ENCODE measurements around the gene HJV. TPM values are rescaled to one million over a fixed set of nuclear protein-coding genes. Genes with fewer than 3 reads are reported as not detected.

HJV gene
- total and polyA plus RNA-seq, 2 of the 13 experiments (the other 11 are each of a cell fraction or from before 2014, with no cell fraction given): 0.18 TPM; not detected in 1

- Histone ChIP-seq H3K4me1 (ENCODE audit: insufficient read depth, low read length) (peaks cover 93% of the 10 kb centered on the region), H3K9me3 (ENCODE audit: low read length) (no peaks in the 10 kb centered on the region), H3K27me3 (ENCODE audit: control insufficient read depth in 1 of 2, insufficient read depth in 2 of 2, low read length in 2 of 2) (no peaks in the 10 kb centered on the region), H3K79me2 (ENCODE audit: insufficient read depth, low read length) (no peaks in the 10 kb centered on the region), H3K4me3 (replicated peaks in 1 of 3; ENCODE audit: insufficient read depth in 1 of 3, low read depth in 2 of 3, low read length in 3 of 3) (no peak overlapping the region), H3K27ac (ENCODE audit: extremely low read length, insufficient read depth, low read length) (no peak overlapping the region), H4K20me1 (ENCODE audit: insufficient read depth, low read length) (no peaks in the 10 kb centered on the region), H2AFZ (ENCODE audit: low read length) (no peak overlapping the region), H3K36me3 (replicated peaks in 1 of 2; ENCODE audit: control insufficient read depth in 1 of 2, insufficient read depth in 2 of 2, low read length in 2 of 2) (no peaks in the 10 kb centered on the region), H3K9ac (ENCODE audit: insufficient read depth, low read depth, low read length) (no peak overlapping the region), H3K4me2 (ENCODE audit: low read depth, low read length) (no peak overlapping the region)
- 9% methylated on average over 1 of the region's 1 CpG for WGBS (ENCODE audit: low lambda C conversion rate)
- DNase-seq (ENCODE audit: low spot score): no peak
- intact Hi-C loops (cut with micrococcal nuclease; ENCODE audit: unreplicated experiment) (no loop called here), in situ Hi-C loops (cut with HindIII; ENCODE audit: extremely low pct_ligation_motif_present, low pct_unique_long_range_greater_than_20kb) (no loop called here)
- no TSS peak for BruUV-seq (replicated peaks)
- CTCF ChIA-PET (ENCODE audit: low intra/inter-chr PET ratio, low total read pairs): no interaction called here
- no peak for FAIRE-seq
- TF ChIP-seq ARNT2 (CRISPR knock-in tag; IDR thresholded peaks at IDR 0.05; ENCODE audit: low read depth) (no peak), MYC (CRISPR knock-in tag; IDR thresholded peaks at IDR 0.05; ENCODE audit: borderline replicate concordance) (no peak)
- POLR2A ChIA-PET: interaction anchor here (1.3 kb wide), 1 partner anchor 69 kb away, joined by 4 read pairs; no protein-coding TSS in a partner anchor
- no peak for ATAC-seq
Observed at GRCh38 chr1:145983206-145983675, 38.3 kb downstream of the HJV start.

DNA sequence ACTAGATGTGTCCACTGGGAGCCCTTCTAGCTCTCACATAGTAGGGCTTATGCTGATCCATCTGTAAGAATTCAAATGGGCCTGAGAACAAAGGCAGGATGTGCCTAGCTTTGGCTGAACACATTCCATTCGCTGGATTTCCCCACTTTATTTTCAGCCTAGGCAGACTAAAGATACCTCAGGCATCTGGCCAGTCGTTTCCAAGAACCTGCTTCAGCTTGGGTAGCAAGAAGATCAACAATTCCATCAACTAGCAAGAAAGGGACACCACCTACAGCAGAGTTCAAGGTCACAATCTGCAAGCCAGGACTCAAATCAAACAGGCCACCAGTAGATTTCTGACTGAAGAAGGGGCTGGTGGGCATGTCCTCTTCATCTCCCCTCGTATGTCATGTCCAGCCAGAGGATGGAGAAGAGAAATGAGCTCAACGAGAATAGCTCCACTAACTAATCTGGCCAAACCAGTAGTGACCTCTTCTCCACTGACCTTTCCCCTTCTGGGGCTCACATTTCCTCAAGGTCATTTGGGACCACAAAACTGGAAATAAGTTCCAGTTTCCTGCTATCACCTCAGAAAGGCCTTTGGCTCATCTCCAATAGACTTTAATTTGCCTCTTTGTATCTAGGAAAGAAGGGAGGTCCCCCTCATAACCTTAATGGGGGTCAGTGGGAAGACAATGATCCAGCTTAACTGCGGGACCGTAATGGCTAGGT is 39.4 kb downstream of the HJV start:
- TF ChIP-seq POLR2AphosphoS5 (IDR thresholded peaks at IDR 0.05; ENCODE audit: low read depth, low read length) (no peak), ZKSCAN1 (IDR thresholded peaks at IDR 0.05; ENCODE audit: low read length) (peak; percentile 58)
- Histone ChIP-seq H3K9ac (ENCODE audit: insufficient read depth, low read depth, low read length) (no peak overlapping the region), H4K20me1 (ENCODE audit: insufficient read depth, low read length) (no peaks in the 10 kb centered on the region), H3K79me2 (ENCODE audit: insufficient read depth, low read length) (no peaks in the 10 kb centered on the region), H3K27me3 (ENCODE audit: control insufficient read depth in 1 of 2, insufficient read depth in 2 of 2, low read length in 2 of 2) (no peaks in the 10 kb centered on the region), H3K9me3 (ENCODE audit: low read length) (no peaks in the 10 kb centered on the region), H3K36me3 (replicated peaks in 1 of 2; ENCODE audit: control insufficient read depth in 1 of 2, insufficient read depth in 2 of 2, low read length in 2 of 2) (no peaks in the 10 kb centered on the region), H3K4me1 (ENCODE audit: insufficient read depth, low read length) (peaks cover 93% of the 10 kb centered on the region), H3K27ac (ENCODE audit: extremely low read length, insufficient read depth, low read length) (no peak overlapping the region), H3K4me2 (ENCODE audit: low read depth, low read length) (no peak overlapping the region), H2AFZ (ENCODE audit: low read length) (no peak overlapping the region), H3K4me3 (replicated peaks in 1 of 3; ENCODE audit: insufficient read depth in 1 of 3, low read depth in 2 of 3, low read length in 3 of 3) (no peak overlapping the region)
- no peak for DNase-seq (ENCODE audit: low spot score)
- intact Hi-C loops (cut with micrococcal nuclease; ENCODE audit: unreplicated experiment): no loop called here
- BruUV-seq (replicated peaks): no TSS peak
- in situ Hi-C loops (cut with HindIII; ENCODE audit: extremely low pct_ligation_motif_present, low pct_unique_long_range_greater_than_20kb): no loop called here
- ChIA-PET POLR2A (interaction anchor here (0.9 to 2.9 kb wide), 3 partner anchors 9 to 28 kb away, joined by 3 to 9 read pairs (median 5); partner anchors contain the start of genes ANKRD34A and POLR3GL), CTCF (ENCODE audit: low intra/inter-chr PET ratio, low total read pairs) (no interaction called here)
- FAIRE-seq: no peak
- ATAC-seq: no peak
- WGBS (ENCODE audit: low lambda C conversion rate): 61% methylated on average over 6 of the region's 6 CpGs
